Urinary bladder (tissue), 4 donors: Measurements from ENCODE around the gene SORCS1. TPM values are rescaled to one million over a fixed set of nuclear protein-coding genes. Genes with fewer than 3 reads are reported as not detected.

Source experiments
- DNase-seq: peaks from one replicate; pipeline ENCODE4 v3.0.0-alpha.2; 2015; ENCODE audit errors: extremely low spot score
- H3K27ac ChIP-seq: one replicate; pipeline ENCODE4 v1.5.1; 2013; ENCODE audit warnings: low read depth, mild to moderate bottlenecking, moderate library complexity
- H3K36me3 ChIP-seq: one replicate; pipeline ENCODE4 v1.6.1; 2013; ENCODE audit warnings: mild to moderate bottlenecking, moderate library complexity; ENCODE audit not compliant: insufficient read depth
- H3K4me1 ChIP-seq: one replicate; pipeline ENCODE4 v1.6.1; 2013; ENCODE audit warnings: mild to moderate bottlenecking, moderate library complexity; ENCODE audit not compliant: insufficient read depth
- H3K4me3 ChIP-seq: one replicate; pipeline ENCODE4 v1.5.1; 2013; ENCODE audit warnings: low read depth, low read length
- WGBS: extraction: QIAGEN DNeasy Blood & Tissue Kit; methylation state at CpG from one replicate; pipeline ENCODE4 v1.1.7; 2013; 5-methylcytosine and 5-hydroxymethylcytosine counted together
- polyA plus RNA-seq: library from polyadenylated mRNA; stranded (reverse); fragments of 200-250 nt; gene quantifications from one replicate; pipeline ENCODE4 v1.2.3, GENCODE V29; 2013
- total RNA-seq: library from RNA; depleted of rRNA; stranded (reverse); fragments of >200 nt; gene quantifications from one replicate; pipeline ENCODE4 v1.2.3, GENCODE V29; 2014
- donor health status: healthy with polysubstance abuse.
- donor health status: healthy.

The SORCS1 gene
- total and polyA plus RNA-seq, 2 donors: 9.3 to 14.8 TPM

- Histone ChIP-seq H3K4me3 (no peak overlapping the region), H3K27ac (no peak overlapping the region), H3K36me3 (no peaks in the 10 kb centered on the region), H3K4me1 (no peaks in the 10 kb centered on the region)
- WGBS: 88% methylated on average over 3 of the region's 3 CpGs
- DNase-seq: no peak
These were observed 407.0 kb downstream of the SORCS1 start for GRCh38 chr10:106757521-106757920.

GRCh38 chr10:106751091-106751490 is 413.4 kb downstream of the SORCS1 start:
- Histone ChIP-seq H3K27ac (no peak overlapping the region), H3K36me3 (no peaks in the 10 kb centered on the region), H3K4me1 (no peaks in the 10 kb centered on the region), H3K4me3 (no peak overlapping the region)
- no peak for DNase-seq
- WGBS: 90% methylated on average over 5 of the region's 5 CpGs

GRCh38 chr10:106746868-106747267 is 417.6 kb downstream of the SORCS1 start:
- H3K36me3 ChIP-seq: no peaks in the 10 kb centered on the region
- no peak overlapping the region for H3K4me3 ChIP-seq
- no peaks in the 10 kb centered on the region for H3K4me1 ChIP-seq
- no peak overlapping the region for H3K27ac ChIP-seq
- DNase-seq: no peak
- 53% methylated on average over 1 of the region's 1 CpG for WGBS

GRCh38 chr10:106741006-106741530 is 423.4 kb downstream of the SORCS1 start:
- Histone ChIP-seq H3K4me1 (no peaks in the 10 kb centered on the region), H3K36me3 (no peaks in the 10 kb centered on the region), H3K4me3 (no peak overlapping the region), H3K27ac (no peak overlapping the region)
- WGBS: 74% methylated on average over 4 of the region's 4 CpGs
- DNase-seq: no peak

GRCh38 chr10:106740071-106740470 is 424.4 kb downstream of the SORCS1 start:
- H3K4me1 ChIP-seq: no peaks in the 10 kb centered on the region
- H3K36me3 ChIP-seq: no peaks in the 10 kb centered on the region
- DNase-seq: no peak
- H3K27ac ChIP-seq: no peak overlapping the region
- 99% methylated on average over 1 of the region's 1 CpG for WGBS
- no peak overlapping the region for H3K4me3 ChIP-seq

GRCh38 chr10:106734220-106734619 is 430.3 kb downstream of the SORCS1 start:
- H3K36me3 ChIP-seq: no peaks in the 10 kb centered on the region
- no peaks in the 10 kb centered on the region for H3K4me1 ChIP-seq
- no peak overlapping the region for H3K4me3 ChIP-seq
- DNase-seq: no peak
- H3K27ac ChIP-seq: no peak overlapping the region

GRCh38 chr10:106728232-106728631 is 436.3 kb downstream of the SORCS1 start:
- no peak overlapping the region for H3K27ac ChIP-seq
- H3K36me3 ChIP-seq: no peaks in the 10 kb centered on the region
- H3K4me3 ChIP-seq: no peak overlapping the region
- H3K4me1 ChIP-seq: no peaks in the 10 kb centered on the region
- DNase-seq: no peak
- 86% methylated on average over 2 of the region's 2 CpGs for WGBS

GRCh38 chr10:106727170-106727569 is 437.3 kb downstream of the SORCS1 start:
- no peak for DNase-seq
- 96% methylated on average over 1 of the region's 1 CpG for WGBS
- H3K36me3 ChIP-seq: no peaks in the 10 kb centered on the region
- H3K27ac ChIP-seq: no peak overlapping the region
- no peak overlapping the region for H3K4me3 ChIP-seq
- H3K4me1 ChIP-seq: no peaks in the 10 kb centered on the region

- Histone ChIP-seq H3K36me3 (no peaks in the 10 kb centered on the region), H3K4me3 (no peak overlapping the region), H3K27ac (no peak overlapping the region), H3K4me1 (no peaks in the 10 kb centered on the region)
- WGBS: 92% methylated on average over 2 of the region's 2 CpGs
- no peak for DNase-seq
These were observed 442.0 kb downstream of the SORCS1 start for GRCh38 chr10:106722524-106722923.

GRCh38 chr10:106720683-106721082 is 443.8 kb downstream of the SORCS1 start:
- no peak overlapping the region for H3K27ac ChIP-seq
- 86% methylated on average over 2 of the region's 2 CpGs for WGBS
- DNase-seq: no peak
- no peaks in the 10 kb centered on the region for H3K4me1 ChIP-seq
- no peaks in the 10 kb centered on the region for H3K36me3 ChIP-seq
- H3K4me3 ChIP-seq: no peak overlapping the region

GRCh38 chr10:106716381-106716780 is 448.1 kb downstream of the SORCS1 start:
- no peaks in the 10 kb centered on the region for H3K36me3 ChIP-seq
- no peak overlapping the region for H3K4me3 ChIP-seq
- WGBS: 10% methylated on average over 1 of the region's 1 CpG
- H3K4me1 ChIP-seq: no peaks in the 10 kb centered on the region
- DNase-seq: peak; percentile 36
- no peak overlapping the region for H3K27ac ChIP-seq

- H3K4me1 ChIP-seq: no peaks in the 10 kb centered on the region
- no peak overlapping the region for H3K27ac ChIP-seq
- no peaks in the 10 kb centered on the region for H3K36me3 ChIP-seq
- DNase-seq: no peak
- 73% methylated on average over 6 of the region's 6 CpGs for WGBS
- H3K4me3 ChIP-seq: no peak overlapping the region
These were observed 449.6 kb downstream of the SORCS1 start for GRCh38 chr10:106714734-106715555.

- 45% methylated on average over 2 of the region's 2 CpGs for WGBS
- H3K4me3 ChIP-seq: no peak overlapping the region
These were observed 450.7 kb downstream of the SORCS1 start for GRCh38 chr10:106713846-106714245.

GRCh38 chr10:106712988-106713387 is 451.5 kb downstream of the SORCS1 start:
- Histone ChIP-seq H3K4me3 (no peak overlapping the region), H3K4me1 (no peaks in the 10 kb centered on the region), H3K36me3 (no peaks in the 10 kb centered on the region), H3K27ac (no peak overlapping the region)
- no peak for DNase-seq
- 85% methylated on average over 1 of the region's 1 CpG for WGBS

More at GRCh38 chr10:106713846-106714245, 450.7 kb downstream of the SORCS1 start:
- no peaks in the 10 kb centered on the region for H3K4me1 ChIP-seq
- no peak for DNase-seq
- H3K36me3 ChIP-seq: no peaks in the 10 kb centered on the region
- no peak overlapping the region for H3K27ac ChIP-seq
